ENCODE results near the gene TXNRD1.
"Not testable (repeated sequence)": the region's sequence is repeated elsewhere in the genome, so short reads cannot be mapped to it uniquely, and the experiment has no call there.

Gene TXNRD1

DNA sequence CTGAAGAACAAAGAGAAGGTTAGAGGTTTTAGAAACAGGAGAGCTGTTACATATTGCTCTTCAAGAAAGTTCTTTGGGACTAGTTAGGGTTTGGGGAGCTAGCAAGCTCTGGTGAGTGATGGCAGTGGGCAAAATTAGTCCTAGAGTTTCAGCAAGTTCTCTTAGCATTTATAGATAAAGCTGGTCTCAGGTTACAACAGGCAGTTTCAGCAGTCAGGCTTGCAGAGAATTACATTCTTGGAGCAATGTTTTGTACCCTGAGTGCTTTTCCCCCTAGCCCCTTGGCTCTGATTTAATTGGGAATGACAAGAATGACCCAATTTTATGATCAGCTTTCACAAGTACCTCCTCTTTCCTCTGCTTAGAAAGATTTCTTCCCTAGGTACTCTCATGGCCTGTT, 66.5 kb downstream of the TXNRD1 start:
- no peaks in the 10 kb centered on the region for H3K9me3 ChIP-seq (ENCODE audit: low read length)
- H3K4me3 ChIP-seq (ENCODE audit: low read length), result no peak overlapping the region
- H3K27me3 ChIP-seq (ENCODE audit: insufficient read depth, low read length), result no peaks in the 10 kb centered on the region

DNA sequence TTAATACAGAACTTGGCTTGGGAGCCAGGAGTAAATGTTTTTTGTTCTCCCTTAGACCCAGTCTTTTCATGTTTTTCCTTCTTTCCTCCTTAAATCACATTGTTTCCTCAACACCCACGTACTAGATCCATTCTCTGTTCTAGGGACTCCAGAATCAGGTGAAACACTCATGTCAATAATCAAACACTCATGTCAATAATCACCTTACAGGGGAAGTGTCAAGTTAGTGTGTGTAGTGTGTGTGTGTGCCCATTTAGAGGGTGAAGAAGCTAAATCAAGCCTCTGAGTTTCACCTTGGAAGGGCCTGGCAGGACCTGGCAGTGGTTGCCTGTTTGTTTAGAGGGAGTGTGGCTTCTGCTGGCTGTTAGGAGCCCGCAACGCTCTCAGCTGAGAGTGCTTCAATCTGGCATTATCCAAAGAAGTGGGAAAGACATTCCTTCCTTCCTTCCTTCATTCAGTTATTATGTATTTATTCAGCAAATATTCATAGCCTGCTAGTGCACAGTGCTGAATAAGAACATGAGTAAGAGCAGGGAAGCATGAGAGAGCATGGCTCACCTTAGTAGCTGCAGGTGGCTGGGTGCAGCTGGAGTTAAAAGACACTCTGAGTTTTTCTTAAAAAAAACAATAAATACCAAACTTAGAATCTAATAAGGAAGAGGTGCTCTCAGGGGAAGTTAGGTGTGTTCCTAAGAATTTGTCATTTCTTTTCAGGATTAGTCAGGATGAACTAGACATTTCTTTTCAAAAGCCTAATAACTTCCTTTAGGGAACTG, 70.3 kb downstream of the TXNRD1 start:
- Histone ChIP-seq H3K36me3 (ENCODE audit: insufficient read depth, low read length) (peaks cover 3% of the 10 kb centered on the region), H3K27me3 (ENCODE audit: insufficient read depth, low read length) (no peaks in the 10 kb centered on the region), H2AFZ (ENCODE audit: low read depth, low read length) (peak overlapping the region; percentile 57), H3K4me1 (ENCODE audit: insufficient read depth, low read length) (peaks cover 15% of the 10 kb centered on the region), H3K4me3 (ENCODE audit: low read length) (peak overlapping the region; percentile 61), H3K9me3 (ENCODE audit: low read length) (no peaks in the 10 kb centered on the region)

More for the DNA sequence above, 66.5 kb downstream of the TXNRD1 start:
- H3K4me1 ChIP-seq (ENCODE audit: insufficient read depth, low read length), result peaks cover 8% of the 10 kb centered on the region
- H3K36me3 ChIP-seq (ENCODE audit: insufficient read depth, low read length), result no peaks in the 10 kb centered on the region
- H2AFZ ChIP-seq (ENCODE audit: low read depth, low read length), result no peak overlapping the region

DNA sequence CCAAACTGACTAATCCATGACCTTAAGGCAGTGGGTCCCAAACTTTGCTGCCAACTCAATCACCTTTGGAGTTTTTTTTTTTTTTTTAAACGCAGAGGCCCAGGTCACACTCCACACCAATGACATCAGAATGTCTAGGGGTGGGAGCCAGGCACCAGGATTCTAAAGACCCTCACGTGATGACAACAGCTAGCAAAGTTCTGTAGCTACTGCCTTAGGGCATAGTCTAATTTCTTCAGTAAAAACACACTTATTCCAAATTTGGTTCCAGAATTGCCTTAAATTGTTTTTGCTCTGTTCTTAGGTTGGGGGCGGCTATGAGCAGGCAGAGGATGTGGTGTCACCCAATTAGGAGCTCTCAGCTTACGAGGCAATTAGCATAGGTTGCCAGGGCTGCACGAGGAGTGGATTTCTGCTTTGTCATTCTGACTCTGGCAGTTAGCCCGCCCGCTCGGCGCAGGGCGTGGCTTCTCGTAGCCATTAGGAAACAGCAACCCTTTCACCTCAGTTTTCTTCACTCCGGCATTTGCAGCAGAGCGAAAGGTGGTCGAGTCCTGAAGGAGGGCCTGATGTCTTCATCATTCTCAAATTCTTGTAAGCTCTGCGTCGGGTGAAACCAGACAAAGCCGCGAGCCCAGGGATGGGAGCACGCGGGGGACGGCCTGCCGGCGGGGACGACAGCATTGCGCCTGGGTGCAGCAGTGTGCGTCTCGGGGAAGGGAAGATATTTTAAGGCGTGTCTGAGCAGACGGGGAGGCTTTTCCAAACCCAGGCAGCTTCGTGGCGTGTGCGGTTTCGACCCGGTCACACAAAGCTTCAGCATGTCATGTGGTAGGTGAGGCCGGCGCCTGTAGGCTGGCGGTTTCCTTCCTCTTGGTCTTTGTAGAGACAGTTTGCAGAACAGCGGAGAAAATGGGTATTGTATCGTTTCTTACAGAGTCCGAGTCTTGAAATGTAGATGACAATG, 71.2 kb downstream of the TXNRD1 start:
- Histone ChIP-seq H3K4me1 (ENCODE audit: insufficient read depth, low read length) (peaks cover 17% of the 10 kb centered on the region), H3K4me3 (ENCODE audit: low read length) (peak overlapping the region; percentile 61), H3K9me3 (ENCODE audit: low read length) (no peaks in the 10 kb centered on the region), H3K27me3 (ENCODE audit: insufficient read depth, low read length) (no peaks in the 10 kb centered on the region), H2AFZ (ENCODE audit: low read depth, low read length) (peak overlapping the region; percentile 57), H3K36me3 (ENCODE audit: insufficient read depth, low read length) (peaks cover 6% of the 10 kb centered on the region)

DNA sequence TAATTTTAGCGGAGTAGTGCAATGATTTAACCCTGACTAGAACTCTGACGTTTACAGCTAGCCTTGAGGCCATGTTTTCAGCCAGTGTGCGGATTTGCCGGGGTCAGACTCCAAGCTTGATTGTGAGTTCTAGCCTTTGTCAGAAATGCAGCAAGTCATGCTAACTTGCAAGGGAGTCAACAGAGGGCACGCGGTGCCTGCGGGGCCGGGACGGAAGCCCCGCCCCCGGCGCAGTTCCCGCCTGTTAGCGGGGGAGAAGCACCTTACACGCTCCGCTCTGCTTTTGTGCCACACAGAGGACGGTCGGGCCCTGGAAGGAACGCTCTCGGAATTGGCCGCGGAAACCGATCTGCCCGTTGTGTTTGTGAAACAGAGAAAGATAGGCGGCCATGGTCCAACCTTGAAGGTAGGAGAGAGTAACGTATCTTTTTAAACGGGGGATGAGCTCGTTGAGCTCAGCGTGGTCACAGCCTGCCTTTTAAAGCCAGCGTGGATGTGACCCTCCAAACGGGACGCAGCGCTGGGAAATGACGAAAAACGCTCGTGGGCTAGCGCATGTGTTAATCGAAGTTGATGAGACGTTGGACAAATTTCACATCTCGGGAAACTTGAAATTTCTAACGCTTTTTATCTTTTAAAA, 73.2 kb downstream of the TXNRD1 start:
- no peaks in the 10 kb centered on the region for H3K27me3 ChIP-seq (ENCODE audit: insufficient read depth, low read length)

DNA sequence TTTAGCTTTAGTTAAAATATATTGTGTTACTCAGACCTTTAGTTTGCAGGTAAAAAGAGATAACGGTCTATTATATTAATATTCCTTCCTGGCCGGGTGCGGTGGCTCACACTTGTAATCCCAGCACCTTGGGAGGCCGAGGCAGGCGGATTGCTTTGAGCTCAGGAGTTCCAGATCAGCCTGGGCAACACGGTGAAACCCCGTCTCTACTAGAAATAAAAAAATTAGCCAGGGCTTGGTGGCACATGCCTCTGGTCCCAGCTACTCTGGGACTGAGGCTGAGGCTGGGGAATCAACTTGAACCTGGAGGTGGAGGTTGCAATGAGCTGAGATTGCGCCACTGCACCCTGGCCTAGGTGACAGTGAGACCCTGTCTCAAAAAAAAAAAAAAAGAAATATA, 74.7 kb downstream of the TXNRD1 start:
- no peaks in the 10 kb centered on the region for H3K27me3 ChIP-seq (ENCODE audit: insufficient read depth, low read length)
- H3K4me3 ChIP-seq (ENCODE audit: low read length), result no peak overlapping the region
- peaks cover 30% of the 10 kb centered on the region for H3K36me3 ChIP-seq (ENCODE audit: insufficient read depth, low read length)
- no peaks in the 10 kb centered on the region for H3K9me3 ChIP-seq (ENCODE audit: low read length)
- H2AFZ ChIP-seq (ENCODE audit: low read depth, low read length), result no peak overlapping the region
- peaks cover 20% of the 10 kb centered on the region for H3K4me1 ChIP-seq (ENCODE audit: insufficient read depth, low read length)

More for the DNA sequence above, 73.2 kb downstream of the TXNRD1 start:
- Histone ChIP-seq H2AFZ (ENCODE audit: low read depth, low read length) (peak overlapping the region; percentile 4), H3K4me1 (ENCODE audit: insufficient read depth, low read length) (peaks cover 20% of the 10 kb centered on the region), H3K36me3 (ENCODE audit: insufficient read depth, low read length) (peaks cover 21% of the 10 kb centered on the region), H3K9me3 (ENCODE audit: low read length) (no peaks in the 10 kb centered on the region), H3K4me3 (ENCODE audit: low read length) (peak overlapping the region; percentile 61)

DNA sequence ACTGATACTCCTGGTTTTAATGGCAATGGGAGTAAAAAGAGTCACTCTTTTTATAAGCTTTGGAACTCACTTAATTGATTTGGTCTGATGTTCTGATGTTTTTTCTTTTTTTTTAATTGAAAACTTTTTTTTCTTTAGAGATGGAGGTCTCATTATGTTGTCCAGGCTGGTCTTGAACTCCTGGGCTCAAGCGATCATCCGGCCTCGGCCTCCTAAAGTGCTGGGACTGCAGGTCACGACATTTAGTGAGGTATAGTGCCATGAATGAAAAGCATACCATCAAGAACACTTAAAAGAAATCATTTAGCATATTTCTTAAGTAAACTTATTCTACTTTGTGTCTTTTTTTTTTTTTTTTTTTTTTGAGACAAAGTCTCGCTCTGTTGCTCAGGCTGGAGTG, 75.3 kb downstream of the TXNRD1 start:
- H3K27me3 ChIP-seq (ENCODE audit: insufficient read depth, low read length), result no peaks in the 10 kb centered on the region
- no peak overlapping the region for H3K4me3 ChIP-seq (ENCODE audit: low read length)
- no peak overlapping the region for H2AFZ ChIP-seq (ENCODE audit: low read depth, low read length)
- H3K9me3 ChIP-seq (ENCODE audit: low read length), result no peaks in the 10 kb centered on the region
- H3K4me1 ChIP-seq (ENCODE audit: insufficient read depth, low read length), result peaks cover 18% of the 10 kb centered on the region
- peaks cover 35% of the 10 kb centered on the region for H3K36me3 ChIP-seq (ENCODE audit: insufficient read depth, low read length)

DNA sequence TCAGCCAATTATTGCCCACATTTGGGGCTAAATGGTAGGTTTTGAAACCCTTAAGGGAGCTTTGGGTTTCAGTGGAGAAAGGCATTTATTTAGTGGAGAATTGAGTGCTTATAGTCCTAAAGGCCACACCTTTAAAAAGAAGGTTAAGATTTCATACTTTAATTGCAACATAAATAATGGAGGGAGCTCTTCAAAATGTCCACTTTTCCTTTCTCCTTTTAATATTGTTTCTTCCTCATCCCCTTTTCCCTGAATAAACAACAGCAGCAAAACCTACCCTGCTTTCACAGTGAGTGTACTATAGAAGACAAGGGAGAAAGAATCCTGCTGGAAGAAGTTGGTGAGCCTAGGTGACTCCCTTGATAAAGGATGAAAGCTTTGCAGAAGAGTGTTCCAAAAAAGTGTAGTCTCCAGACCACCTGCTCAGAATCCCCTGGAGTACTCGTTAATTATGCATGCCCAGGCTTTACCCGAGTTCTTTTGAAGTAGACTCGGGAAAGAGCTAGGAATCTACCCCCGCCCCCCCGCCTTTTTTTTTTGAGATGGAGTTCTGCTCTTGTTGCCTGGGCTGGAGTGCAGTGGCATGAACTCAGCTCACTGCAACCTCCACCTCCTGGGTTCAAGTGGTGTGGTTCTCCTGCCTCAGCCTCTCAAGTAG, 76.4 kb downstream of the TXNRD1 start:
- no peak overlapping the region for H3K4me3 ChIP-seq (ENCODE audit: low read length)
- H3K9me3 ChIP-seq (ENCODE audit: low read length), result peaks cover 3% of the 10 kb centered on the region
- no peak overlapping the region for H2AFZ ChIP-seq (ENCODE audit: low read depth, low read length)
- H3K36me3 ChIP-seq (ENCODE audit: insufficient read depth, low read length), result peaks cover 46% of the 10 kb centered on the region
- no peaks in the 10 kb centered on the region for H3K27me3 ChIP-seq (ENCODE audit: insufficient read depth, low read length)
- H3K4me1 ChIP-seq (ENCODE audit: insufficient read depth, low read length), result peaks cover 12% of the 10 kb centered on the region

DNA sequence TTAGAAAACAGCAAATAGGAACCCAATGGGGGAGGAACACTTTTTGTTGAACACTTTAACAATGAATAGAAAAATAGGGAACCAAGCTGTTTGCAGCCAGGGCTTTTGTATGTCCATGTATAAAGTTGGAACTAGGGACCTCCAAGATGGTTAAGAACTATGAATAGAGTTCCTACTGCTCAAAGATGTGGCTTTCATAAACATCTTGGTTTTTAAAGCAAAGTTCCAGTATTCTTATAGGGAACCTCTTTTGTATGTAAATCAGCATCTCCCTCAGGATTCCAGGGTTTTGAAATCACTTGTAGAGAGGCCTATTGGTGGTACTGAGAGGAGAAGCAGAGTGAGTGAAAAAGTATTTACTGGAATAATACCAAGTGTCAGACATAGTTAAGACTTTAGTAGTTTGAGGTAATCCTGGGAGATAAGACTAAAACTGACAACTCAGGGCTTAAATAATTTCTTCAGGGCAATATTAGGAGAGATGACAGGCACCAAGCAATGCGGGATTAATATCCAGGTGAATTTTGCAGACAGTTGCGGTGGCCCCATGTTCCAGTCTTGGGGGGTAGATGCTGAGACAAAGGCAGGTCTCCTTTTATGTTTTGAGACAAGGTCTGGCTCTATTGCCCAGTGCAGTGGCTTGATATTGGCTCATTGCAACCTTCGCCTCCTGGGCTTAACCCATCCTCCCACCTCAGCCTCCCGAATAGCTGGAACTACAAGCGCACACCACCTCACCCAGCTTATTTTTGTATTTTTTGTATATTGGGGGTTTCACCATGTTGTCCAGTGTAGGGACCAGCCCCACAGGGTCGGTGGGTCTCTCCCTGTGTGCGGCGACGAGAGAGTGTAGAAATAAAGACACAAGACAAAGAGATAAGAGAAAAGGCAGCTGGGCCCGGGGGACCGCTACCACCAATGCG, 77.6 kb downstream of the TXNRD1 start:
- H3K36me3 ChIP-seq (ENCODE audit: insufficient read depth, low read length), result peaks cover 49% of the 10 kb centered on the region
- H3K9me3 ChIP-seq (ENCODE audit: low read length), result peaks cover 3% of the 10 kb centered on the region
- H3K4me1 ChIP-seq (ENCODE audit: insufficient read depth, low read length), result peaks cover 12% of the 10 kb centered on the region
- H3K27me3 ChIP-seq (ENCODE audit: insufficient read depth, low read length), result no peaks in the 10 kb centered on the region
- no peak overlapping the region for H3K4me3 ChIP-seq (ENCODE audit: low read length)
- no peak overlapping the region for H2AFZ ChIP-seq (ENCODE audit: low read depth, low read length)

DNA sequence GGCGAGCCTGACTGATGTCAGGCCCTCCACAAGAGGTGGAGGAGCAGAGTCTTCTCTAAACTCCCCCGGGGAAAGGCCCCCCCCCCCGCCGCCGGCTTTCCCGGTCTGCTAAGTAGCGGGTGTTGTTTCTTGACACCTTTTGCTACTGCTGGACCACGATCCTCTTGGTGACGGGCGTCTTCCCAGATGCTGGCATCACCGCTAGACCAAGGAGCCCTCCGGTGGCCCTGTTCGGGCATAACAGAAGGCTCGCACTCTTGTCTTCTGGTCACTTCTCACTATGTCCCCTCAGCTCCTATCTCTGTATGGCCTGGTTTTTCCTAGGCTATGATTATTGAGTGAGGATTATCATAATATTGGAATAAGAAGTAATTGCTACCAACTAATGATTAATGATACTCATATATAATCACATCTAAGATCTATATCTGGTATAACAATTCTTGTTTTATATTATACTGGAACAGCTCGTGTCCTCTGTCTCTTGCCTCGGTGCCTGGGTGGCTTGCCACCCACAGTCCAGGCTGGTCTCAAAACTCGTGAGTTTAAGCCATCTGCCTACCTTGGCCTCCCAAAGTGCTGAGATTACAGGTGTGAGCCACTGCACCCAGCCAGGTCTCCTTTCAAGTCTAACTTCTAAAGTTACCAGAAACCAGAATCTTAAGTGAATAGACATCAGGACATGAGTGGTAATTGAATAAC, 78.7 kb downstream of the TXNRD1 start:
- not testable (repeated sequence) for H2AFZ ChIP-seq (ENCODE audit: low read depth, low read length); H3K27me3 ChIP-seq (ENCODE audit: insufficient read depth, low read length); H3K4me3 ChIP-seq (ENCODE audit: low read length); H3K9me3 ChIP-seq (ENCODE audit: low read length)
- Histone ChIP-seq H3K36me3 (ENCODE audit: insufficient read depth, low read length) (peaks cover 55% of the 10 kb centered on the region), H3K4me1 (ENCODE audit: insufficient read depth, low read length) (peaks cover 11% of the 10 kb centered on the region)

DNA sequence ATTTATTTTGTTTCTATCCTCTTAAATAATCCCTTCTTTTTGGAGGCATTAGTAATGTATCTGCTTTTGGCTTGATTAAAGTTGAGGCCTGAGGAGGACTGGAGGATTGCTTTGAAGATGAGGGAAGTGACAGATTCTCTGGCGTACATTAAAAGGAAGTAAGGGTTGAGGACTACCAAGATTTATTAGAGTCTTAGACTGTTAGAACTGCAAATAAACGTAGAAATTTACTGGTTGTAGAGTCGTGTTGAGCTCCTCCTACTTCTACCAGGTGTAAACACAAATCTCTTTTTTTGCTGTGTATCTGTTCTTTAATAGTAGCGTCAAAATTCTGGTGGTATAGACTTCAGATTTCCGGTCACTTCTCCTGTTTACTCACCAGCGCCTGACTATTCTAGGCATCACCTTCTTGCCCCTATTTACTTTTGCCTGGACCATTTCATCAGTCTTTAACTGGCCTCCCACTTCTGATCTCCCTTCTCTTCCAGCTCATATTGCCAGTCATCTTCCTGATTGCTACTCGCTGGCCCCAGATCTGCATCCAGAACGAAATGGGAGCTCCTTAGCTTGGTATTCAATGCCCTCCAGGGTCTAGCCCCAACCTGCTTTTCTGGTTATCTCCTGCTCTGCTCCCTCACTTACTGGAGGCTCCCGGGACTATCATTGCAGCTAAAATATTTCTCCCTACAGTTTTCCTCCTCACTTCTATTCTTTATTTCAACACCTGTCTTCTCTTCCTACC, 79.5 kb downstream of the TXNRD1 start:
- no peaks in the 10 kb centered on the region for H3K27me3 ChIP-seq (ENCODE audit: insufficient read depth, low read length)
- peaks cover 4% of the 10 kb centered on the region for H3K4me1 ChIP-seq (ENCODE audit: insufficient read depth, low read length)
- H3K36me3 ChIP-seq (ENCODE audit: insufficient read depth, low read length), result peaks cover 59% of the 10 kb centered on the region
- H3K9me3 ChIP-seq (ENCODE audit: low read length), result peaks cover 3% of the 10 kb centered on the region
- H2AFZ ChIP-seq (ENCODE audit: low read depth, low read length), result no peak overlapping the region
- H3K4me3 ChIP-seq (ENCODE audit: low read length), result no peak overlapping the region

DNA sequence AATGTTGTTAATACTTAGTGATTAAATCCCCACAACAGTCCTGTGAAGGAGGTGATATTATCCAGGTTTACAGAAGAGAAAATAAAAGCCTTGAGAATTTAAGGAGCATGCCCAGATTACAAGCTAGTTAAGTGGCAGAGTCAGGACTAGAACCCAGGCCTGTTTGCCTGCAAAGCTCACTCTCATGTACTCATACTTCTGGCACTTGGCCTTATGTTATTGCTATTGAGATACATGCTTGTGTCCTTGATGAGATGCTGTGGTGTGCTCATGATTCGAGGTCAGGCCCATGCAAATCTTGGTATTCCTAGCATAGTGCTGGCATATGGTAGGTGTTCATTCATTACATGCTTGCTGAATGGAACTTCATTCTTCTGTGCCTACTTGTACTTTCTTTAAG, 80.4 kb downstream of the TXNRD1 start:
- Histone ChIP-seq H3K27me3 (ENCODE audit: insufficient read depth, low read length) (no peaks in the 10 kb centered on the region), H2AFZ (ENCODE audit: low read depth, low read length) (no peak overlapping the region), H3K36me3 (ENCODE audit: insufficient read depth, low read length) (peaks cover 65% of the 10 kb centered on the region), H3K9me3 (ENCODE audit: low read length) (peaks cover 3% of the 10 kb centered on the region), H3K4me1 (ENCODE audit: insufficient read depth, low read length) (peaks cover 4% of the 10 kb centered on the region), H3K4me3 (ENCODE audit: low read length) (no peak overlapping the region)
